Gastroesophageal sphincter (tissue), 3 donors: ENCODE data around the gene HPCAL1.

ENCODE experiments used
- POLR2AphosphoS5 ChIP-seq: sonication (generic); formaldehyde crosslinking; IDR thresholded peaks from one replicate; pipeline ENCODE4 v1.6.1; 2017; ENCODE audit warnings: antibody characterized with exemption
- TF ChIP-seq, protein P1 (sequence below), 4 experiments: fragments of 200-600 bp in 2 of 4; fragments of 450-650 bp in 2 of 4; sonication (generic) in 1 of 4; IDR thresholded peaks; one replicate each; pipeline ENCODE4 v1.5.1; 2017 to 2019; ENCODE audit warnings: antibody characterized with exemption in 4 of 4, mild to moderate bottlenecking in 2 of 4, moderate library complexity in 2 of 4

DNA sequence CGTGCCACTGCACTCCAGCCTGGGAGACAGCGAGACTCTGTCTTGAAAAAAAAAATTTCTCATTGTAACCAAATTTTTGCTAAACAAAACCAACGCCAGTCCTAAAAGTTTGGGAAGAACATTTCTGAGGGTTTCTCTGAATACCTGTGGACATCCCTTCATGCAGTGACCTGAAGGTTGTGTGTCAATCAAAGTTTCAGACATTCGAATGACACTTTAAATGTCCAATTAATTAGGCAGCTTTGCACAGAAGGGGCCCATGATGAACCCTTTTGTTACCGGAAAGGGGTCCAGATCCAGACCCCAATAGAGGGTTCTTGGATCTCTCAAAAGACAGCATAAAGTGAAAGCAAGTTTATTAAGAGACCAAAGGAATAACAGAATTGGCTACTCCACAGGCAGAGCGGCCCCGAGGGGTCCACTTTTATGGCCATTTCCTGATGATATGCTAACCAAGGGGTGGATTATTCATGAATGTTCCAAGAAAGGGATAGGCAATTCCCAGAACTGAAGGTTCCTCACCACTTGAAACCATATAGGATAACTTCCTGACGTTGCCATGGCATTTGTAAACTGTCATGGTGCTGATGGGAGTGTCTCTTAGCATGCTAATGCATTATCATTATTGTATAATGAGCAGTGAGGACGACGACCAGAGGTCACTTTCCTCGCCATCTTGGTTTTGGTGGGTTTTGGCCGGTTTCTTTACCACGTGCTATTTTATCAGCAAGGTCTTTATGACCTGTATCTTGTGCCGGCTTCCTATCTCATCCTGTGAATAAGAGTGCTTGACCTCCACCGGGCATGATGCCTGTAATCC is 27.5 kb upstream of the HPCAL1 start:
- TF ChIP-seq, protein P1, sequence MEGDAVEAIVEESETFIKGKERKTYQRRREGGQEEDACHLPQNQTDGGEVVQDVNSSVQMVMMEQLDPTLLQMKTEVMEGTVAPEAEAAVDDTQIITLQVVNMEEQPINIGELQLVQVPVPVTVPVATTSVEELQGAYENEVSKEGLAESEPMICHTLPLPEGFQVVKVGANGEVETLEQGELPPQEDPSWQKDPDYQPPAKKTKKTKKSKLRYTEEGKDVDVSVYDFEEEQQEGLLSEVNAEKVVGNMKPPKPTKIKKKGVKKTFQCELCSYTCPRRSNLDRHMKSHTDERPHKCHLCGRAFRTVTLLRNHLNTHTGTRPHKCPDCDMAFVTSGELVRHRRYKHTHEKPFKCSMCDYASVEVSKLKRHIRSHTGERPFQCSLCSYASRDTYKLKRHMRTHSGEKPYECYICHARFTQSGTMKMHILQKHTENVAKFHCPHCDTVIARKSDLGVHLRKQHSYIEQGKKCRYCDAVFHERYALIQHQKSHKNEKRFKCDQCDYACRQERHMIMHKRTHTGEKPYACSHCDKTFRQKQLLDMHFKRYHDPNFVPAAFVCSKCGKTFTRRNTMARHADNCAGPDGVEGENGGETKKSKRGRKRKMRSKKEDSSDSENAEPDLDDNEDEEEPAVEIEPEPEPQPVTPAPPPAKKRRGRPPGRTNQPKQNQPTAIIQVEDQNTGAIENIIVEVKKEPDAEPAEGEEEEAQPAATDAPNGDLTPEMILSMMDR (IDR thresholded peaks at IDR 0.05) = no peak
- no peak for TF ChIP-seq POLR2AphosphoS5
